Measurements from ENCODE around the gene SBSN. TPM values are rescaled to one million over a fixed set of nuclear protein-coding genes. Genes with fewer than 3 reads are reported as not detected.

Gene SBSN
- total RNA-seq, 1 experiment from 2014 or later, result 0.15 TPM

DNA sequence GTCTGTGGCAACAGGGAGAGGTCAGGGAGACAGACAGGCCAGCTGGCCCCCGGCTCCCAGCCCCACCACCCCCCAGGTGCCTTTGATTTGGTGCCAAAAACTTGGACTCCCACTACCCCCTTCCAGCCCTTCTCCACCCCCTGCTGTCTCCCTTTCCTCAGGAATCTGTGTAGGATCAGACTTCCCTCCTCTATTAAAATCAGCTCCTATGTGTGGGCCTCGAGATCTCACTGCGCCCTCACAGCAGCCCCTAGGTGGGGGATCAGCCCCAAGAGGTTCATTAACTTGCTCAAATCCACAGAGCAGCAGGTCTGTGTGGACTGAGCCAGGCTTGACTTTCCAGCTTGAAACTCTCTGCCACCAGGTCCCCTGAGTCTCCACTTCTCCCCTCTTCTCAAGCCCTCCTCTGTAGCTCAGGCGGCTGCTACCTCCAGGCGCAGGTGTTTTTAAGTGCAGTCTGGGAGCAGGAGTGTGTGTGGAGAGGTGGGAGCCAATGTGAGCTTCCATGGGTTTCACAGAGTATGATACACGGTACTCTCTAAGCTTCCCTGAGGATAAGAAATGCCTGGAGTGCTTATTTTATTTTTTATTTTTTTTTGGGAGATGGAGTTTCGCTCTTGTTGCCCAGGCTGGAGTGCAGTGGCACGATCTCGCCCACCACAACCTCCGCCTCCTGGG is 6.8 kb upstream of the SBSN start:
- Histone ChIP-seq H4K8ac (replicated peaks; ENCODE audit: insufficient read length, low read depth, low read length) (no peak overlapping the region), H2BK15ac (ENCODE audit: low read depth, low read length) (no peak overlapping the region), H3K23me2 (ENCODE audit: insufficient read length, low read depth, low read length, poor library complexity, severe bottlenecking) (no peaks in the 10 kb centered on the region), H3K79me2 (ENCODE audit: insufficient read depth, low read length) (no peaks in the 10 kb centered on the region), H2BK12ac (ENCODE audit: insufficient read length, low read depth, low read length) (no peak overlapping the region), H3K4me1 (ENCODE audit: insufficient read depth, low read length) (0 out of 2 replicates have a peak, but pooled peaks cover 2% of the 10 kb centered on the region), H3K14ac (ENCODE audit: insufficient read depth, low read length) (no peak overlapping the region), H2BK20ac (ENCODE audit: low read depth, low read length, poor library complexity, severe bottlenecking) (no peak overlapping the region), H3K27me3 (ENCODE audit: insufficient read depth, low read length) (no peaks in the 10 kb centered on the region), H2BK120ac (ENCODE audit: low read depth, low read length, poor library complexity, severe bottlenecking) (no peak overlapping the region), H4K5ac (ENCODE audit: insufficient read length, low read depth, low read length) (no peak overlapping the region), H2AFZ (ENCODE audit: low read length) (no peak overlapping the region), H3K9ac (ENCODE audit: extremely low read depth, insufficient read length, low read length) (no peak overlapping the region), H4K91ac (ENCODE audit: insufficient read length, low read depth, low read length) (no peak overlapping the region), H3K4ac (ENCODE audit: low read depth, low read length) (no peak overlapping the region), H3K9me3 (ENCODE audit: control insufficient read depth, low read depth, low read length) (no peaks in the 10 kb centered on the region), H3K56ac (ENCODE audit: insufficient read length, low read depth, low read length) (no peak overlapping the region), H3T11ph (ENCODE audit: low read length) (no peak overlapping the region), H4K20me1 (ENCODE audit: control insufficient read depth, insufficient read depth, insufficient read length) (no peaks in the 10 kb centered on the region), H3K4me2 (ENCODE audit: insufficient read depth, insufficient read length, low read length) (no peak overlapping the region), H3K79me1 (ENCODE audit: insufficient read depth, low read depth, low read length, poor library complexity, severe bottlenecking) (no peaks in the 10 kb centered on the region), H2AK5ac (ENCODE audit: insufficient read length, low read length) (no peak overlapping the region), H3K27ac (ENCODE audit: insufficient read length, low read depth, low read length) (no peak overlapping the region), H3K23ac (ENCODE audit: insufficient read length, low read depth, low read length) (no peak overlapping the region), H2BK5ac (ENCODE audit: insufficient read length, low read length) (no peak overlapping the region), H3K18ac (ENCODE audit: insufficient read length, low read depth, low read length) (no peak overlapping the region)
- Mint-ChIP-seq H3K27ac (0 out of 7 replicates have a peak overlapping the region, but pooled peaks of 1 of the 3 experiments have one; percentile 40), H3K36me3 (ENCODE audit: insufficient read depth in 1 of 3, low read depth in 3 of 3) (no peaks in the 10 kb centered on the region; a peak in 3 of 7 replicates), H3K9me3 (no peaks in the 10 kb centered on the region), H3K4me1 (peaks cover 39 to 45% of the 10 kb centered on the region in 2 experiments), H3K4me3 (no peak overlapping the region; a peak in 1 of 5 replicates), H3K27me3 (ENCODE audit: low read depth) (peaks cover 34% of the 10 kb centered on the region)
- TF ChIP-seq, protein P1, sequence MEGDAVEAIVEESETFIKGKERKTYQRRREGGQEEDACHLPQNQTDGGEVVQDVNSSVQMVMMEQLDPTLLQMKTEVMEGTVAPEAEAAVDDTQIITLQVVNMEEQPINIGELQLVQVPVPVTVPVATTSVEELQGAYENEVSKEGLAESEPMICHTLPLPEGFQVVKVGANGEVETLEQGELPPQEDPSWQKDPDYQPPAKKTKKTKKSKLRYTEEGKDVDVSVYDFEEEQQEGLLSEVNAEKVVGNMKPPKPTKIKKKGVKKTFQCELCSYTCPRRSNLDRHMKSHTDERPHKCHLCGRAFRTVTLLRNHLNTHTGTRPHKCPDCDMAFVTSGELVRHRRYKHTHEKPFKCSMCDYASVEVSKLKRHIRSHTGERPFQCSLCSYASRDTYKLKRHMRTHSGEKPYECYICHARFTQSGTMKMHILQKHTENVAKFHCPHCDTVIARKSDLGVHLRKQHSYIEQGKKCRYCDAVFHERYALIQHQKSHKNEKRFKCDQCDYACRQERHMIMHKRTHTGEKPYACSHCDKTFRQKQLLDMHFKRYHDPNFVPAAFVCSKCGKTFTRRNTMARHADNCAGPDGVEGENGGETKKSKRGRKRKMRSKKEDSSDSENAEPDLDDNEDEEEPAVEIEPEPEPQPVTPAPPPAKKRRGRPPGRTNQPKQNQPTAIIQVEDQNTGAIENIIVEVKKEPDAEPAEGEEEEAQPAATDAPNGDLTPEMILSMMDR (conservative IDR thresholded peaks at IDR 0.05), result no peak
- no CpG with 5 or more reads among the region's 10 CpGs for WGBS (ENCODE audit: extremely low coverage, insufficient read length, low lambda C conversion rate)
- DNase-seq, result no peak
